Smooth muscle cell of the coronary artery (primary cell): ENCODE measurements around the gene DYRK1B. TPM values are rescaled to one million over a fixed set of nuclear protein-coding genes. Genes with fewer than 3 reads are reported as not detected.

ENCODE experiments used
- total RNA-seq: library from RNA; depleted of rRNA; stranded (reverse); fragments of >200 nt; gene quantifications from 2 replicates; pipeline ENCODE4 v1.2.3, GENCODE V29; 2014; ENCODE audit warnings: low replicate concordance

The DYRK1B gene
- 9.0 and 11.7 TPM in 2 replicates for total RNA-seq

GRCh38 chr19:39833464-39834286, at the start of gene DYRK1B:
DYRK1B (minus strand) TSS chr19:39834162; CDS start chr19:39831867, 2,295 bp downstream.

GRCh38 chr19:39845933-39846677, 12.1 kb upstream of the DYRK1B start, which contains the start of gene FBL:
FBL (minus strand) TSS chr19:39846379; CDS start chr19:39846300, 79 bp downstream.

GRCh38 chr19:39778763-39779162, 55.2 kb downstream of the DYRK1B start, which contains the start of gene LEUTX:
LEUTX (plus strand) TSS chr19:39778854; CDS start chr19:39778921, 67 bp downstream.

Other genes starting within 250 kb of the DYRK1B start
- gene LGALS13, start 231.6 kb downstream of the DYRK1B start, total RNA-seq, result not detected in 2 replicates
- gene LGALS16, start 178.2 kb downstream of the DYRK1B start, total RNA-seq, result not detected in 2 replicates
- 0.08 TPM in 1 of 2 replicates, not detected in the other for gene LGALS14, start 129.7 kb downstream of the DYRK1B start, total RNA-seq
- gene CLC, start 96.1 kb downstream of the DYRK1B start, total RNA-seq, result not detected in 2 replicates
- gene LEUTX, start 55.3 kb downstream of the DYRK1B start, total RNA-seq, result not detected in 2 replicates
- 232 and 277 TPM in 2 replicates for gene FBL, start 12.2 kb upstream of the DYRK1B start, total RNA-seq
- 0.15 and 2.7 TPM in 2 replicates for gene FCGBP, start 100.5 kb upstream of the DYRK1B start, total RNA-seq
- gene PSMC4, start 137.0 kb upstream of the DYRK1B start, total RNA-seq, result 75.2 and 119 TPM in 2 replicates
- 3.1 and 3.6 TPM in 2 replicates for gene ZNF546, start 162.9 kb upstream of the DYRK1B start, total RNA-seq
- gene ZNF780B, start 222.1 kb upstream of the DYRK1B start, total RNA-seq, result 12.3 and 13.2 TPM in 2 replicates